Panc1 (cell line): Measurements from ENCODE around the gene CCM2.

Source experiments
- CTCF ChIP-seq: fragments of 450-650 bp; IDR thresholded peaks from 2 replicates; pipeline ENCODE4 v1.5.1; 2017; ENCODE audit warnings: mild to moderate bottlenecking
- POLR2AphosphoS5 ChIP-seq: IDR thresholded peaks from 2 replicates; pipeline ENCODE4 v1.6.1; 2012; ENCODE audit warnings: mild to moderate bottlenecking, low read depth, low read length, moderate library complexity
- SIN3A ChIP-seq: IDR thresholded peaks from 2 replicates; pipeline ENCODE4 v1.6.1; 2012; ENCODE audit warnings: low read depth, mild to moderate bottlenecking, low read length, moderate library complexity, borderline replicate concordance; ENCODE audit not compliant: insufficient read depth

DNA sequence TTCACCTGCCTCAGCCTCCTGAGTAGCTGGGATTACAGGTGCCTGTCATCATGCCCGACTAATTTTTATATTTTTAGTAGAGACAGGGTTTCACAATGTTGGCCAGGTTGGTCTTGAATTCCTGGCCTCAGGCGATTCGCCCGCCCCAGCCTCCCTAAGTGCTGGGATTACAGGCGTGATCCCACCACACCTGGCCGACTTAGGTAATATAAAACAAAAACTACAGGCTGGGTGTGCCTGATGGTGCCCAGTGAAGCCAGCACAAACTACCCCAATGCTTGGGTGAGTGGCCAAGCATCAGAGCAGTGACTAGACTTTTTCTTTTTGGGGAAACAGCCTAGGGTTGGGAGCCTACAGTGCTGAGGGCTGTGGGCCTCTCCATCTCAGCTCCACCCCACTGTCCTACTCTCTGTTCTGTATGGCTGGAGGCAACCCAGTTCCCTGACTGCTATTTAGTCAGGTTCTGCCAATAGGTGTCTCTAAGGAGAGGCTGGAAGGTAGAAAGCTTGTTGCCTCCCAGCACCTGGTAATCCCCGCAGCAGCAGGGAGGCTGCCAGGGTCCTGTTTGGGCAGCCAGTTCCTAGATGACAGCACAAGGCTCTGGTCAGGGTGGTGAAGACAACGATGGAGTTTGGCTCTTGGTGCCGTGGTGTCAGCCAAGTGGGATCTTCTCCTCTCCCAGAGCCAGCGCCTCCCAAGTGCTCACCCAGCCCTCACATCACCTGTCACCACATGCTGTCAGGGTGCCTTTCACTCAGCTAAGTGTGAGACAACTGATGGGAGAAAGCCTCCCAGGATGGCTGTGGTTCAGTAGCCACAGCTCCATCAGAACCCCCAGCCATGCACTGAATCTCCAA lies 99.2 kb downstream of the CCM2 start:
- TF ChIP-seq POLR2AphosphoS5 = no peak
- TF ChIP-seq CTCF = no peak
- no peak for TF ChIP-seq SIN3A
